Progenitor cell of endocrine pancreas (in vitro differentiated cells): ENCODE measurements around the gene S100A4. TPM values are rescaled to one million over a fixed set of nuclear protein-coding genes. Genes with fewer than 3 reads are reported as not detected.

Experiments
- DNase-seq: peaks from one replicate; pipeline ENCODE4 v3.0.0; 2021; ENCODE audit warnings: low spot score; ENCODE audit not compliant: unreplicated experiment
- H3K27ac Mint-ChIP-seq: 2 replicates; pipeline ENCODE4 v1.8.0; 2021; ENCODE audit warnings: mild to moderate bottlenecking, moderate library complexity, mixed read lengths
- H3K27me3 Mint-ChIP-seq: 2 replicates; pipeline ENCODE4 v1.8.0; 2021; ENCODE audit warnings: mixed read lengths
- H3K36me3 Mint-ChIP-seq: 2 replicates; pipeline ENCODE4 v1.8.0; 2022; ENCODE audit warnings: mixed read lengths; ENCODE audit not compliant: insufficient read depth
- H3K4me1 Mint-ChIP-seq: 2 replicates; pipeline ENCODE4 v1.8.0; 2021; ENCODE audit warnings: low read depth, mixed read lengths
- H3K4me3 Mint-ChIP-seq: 2 replicates; pipeline ENCODE4 v1.8.0; 2021; ENCODE audit warnings: low read depth, mild to moderate bottlenecking, moderate library complexity, mixed read lengths
- H3K9me3 Mint-ChIP-seq: 2 replicates; pipeline ENCODE4 v1.8.0; 2021; ENCODE audit warnings: low read depth, mixed read lengths
- CTCF ChIP-seq: fragments of 200-600 bp; sonication (generic); IDR thresholded peaks from one replicate; pipeline ENCODE4 v1.5.0; 2021; ENCODE audit warnings: antibody characterized with exemption, mild to moderate bottlenecking; ENCODE audit not compliant: unreplicated experiment
- total RNA-seq: library from RNA; stranded (reverse); gene quantifications from 2 replicates; pipeline ENCODE4 v1.2.1, GENCODE V29; 2021

Gene S100A4
- total RNA-seq, 1 donor from 2014 or later, result 7.6 TPM

- TF ChIP-seq CTCF, result no peak
- Mint-ChIP-seq H3K36me3 (no peaks in the 10 kb centered on the region), H3K4me3 (no peak within 1 kb of the TSS), H3K9me3 (no peaks in the 10 kb centered on the region), H3K27ac (no peak within 1 kb of the TSS), H3K27me3 (no peaks in the 10 kb centered on the region), H3K4me1 (peaks cover 23% of the 10 kb centered on the region)
- DNase-seq, result no peak
These were observed 4.9 kb downstream of the S100A4 start, which contains the start of gene S100A5 for GRCh38 chr1:153540394-153541361. Gene S100A5, minus strand, starts transcription at chr1:153540934. Its CDS starts 743 bp downstream, at chr1:153540191.

- DNase-seq, result no peak
- H3K27me3 Mint-ChIP-seq, result no peaks in the 10 kb centered on the region
- H3K4me3 Mint-ChIP-seq, result no peak overlapping the region
- no peak for TF ChIP-seq CTCF
- no peak overlapping the region for H3K27ac Mint-ChIP-seq
- H3K9me3 Mint-ChIP-seq, result no peaks in the 10 kb centered on the region
- H3K36me3 Mint-ChIP-seq, result no peaks in the 10 kb centered on the region
- H3K4me1 Mint-ChIP-seq, result peaks cover 12% of the 10 kb centered on the region
These were observed 6.1 kb downstream of the S100A4 start for GRCh38 chr1:153539395-153540093.

- peaks cover 15% of the 10 kb centered on the region for H3K4me1 Mint-ChIP-seq
- H3K27ac Mint-ChIP-seq, result peak overlapping the region; percentile 78
- no peaks in the 10 kb centered on the region for H3K9me3 Mint-ChIP-seq
- no peak for TF ChIP-seq CTCF
- H3K36me3 Mint-ChIP-seq, result no peaks in the 10 kb centered on the region
- H3K27me3 Mint-ChIP-seq, result no peaks in the 10 kb centered on the region
- H3K4me3 Mint-ChIP-seq, result no peak overlapping the region
- no peak for DNase-seq
These were observed 7.2 kb downstream of the S100A4 start for GRCh38 chr1:153538315-153538821.

GRCh38 chr1:153537376-153537730, 8.3 kb downstream of the S100A4 start:
- H3K36me3 Mint-ChIP-seq, result no peaks in the 10 kb centered on the region
- no peak overlapping the region for H3K27ac Mint-ChIP-seq
- TF ChIP-seq CTCF, result no peak
- H3K9me3 Mint-ChIP-seq, result no peaks in the 10 kb centered on the region
- no peak for DNase-seq
- H3K4me3 Mint-ChIP-seq, result no peak overlapping the region
- no peaks in the 10 kb centered on the region for H3K27me3 Mint-ChIP-seq
- peaks cover 25% of the 10 kb centered on the region for H3K4me1 Mint-ChIP-seq

- no peaks in the 10 kb centered on the region for H3K27me3 Mint-ChIP-seq
- DNase-seq, result no peak
- H3K27ac Mint-ChIP-seq, result peak overlapping the region; percentile 20
- no peaks in the 10 kb centered on the region for H3K36me3 Mint-ChIP-seq
- no peak overlapping the region for H3K4me3 Mint-ChIP-seq
- peaks cover 28% of the 10 kb centered on the region for H3K4me1 Mint-ChIP-seq
- no peak for TF ChIP-seq CTCF
- no peaks in the 10 kb centered on the region for H3K9me3 Mint-ChIP-seq
These were observed 8.8 kb downstream of the S100A4 start for GRCh38 chr1:153536671-153537375.
